C4-2B (cell line): ENCODE results near the gene HSD17B4.

ENCODE experiments used
- ZFX ChIP-seq: fragments of 450-650 bp; IDR thresholded peaks from 2 replicates; pipeline ENCODE4 v1.6.1; 2017
- TF ChIP-seq, protein P1 (sequence below): fragments of 450-650 bp; conservative IDR thresholded peaks from 2 replicates; pipeline ENCODE4 v1.5.1; 2017; ENCODE audit warnings: mild to moderate bottlenecking

DNA sequence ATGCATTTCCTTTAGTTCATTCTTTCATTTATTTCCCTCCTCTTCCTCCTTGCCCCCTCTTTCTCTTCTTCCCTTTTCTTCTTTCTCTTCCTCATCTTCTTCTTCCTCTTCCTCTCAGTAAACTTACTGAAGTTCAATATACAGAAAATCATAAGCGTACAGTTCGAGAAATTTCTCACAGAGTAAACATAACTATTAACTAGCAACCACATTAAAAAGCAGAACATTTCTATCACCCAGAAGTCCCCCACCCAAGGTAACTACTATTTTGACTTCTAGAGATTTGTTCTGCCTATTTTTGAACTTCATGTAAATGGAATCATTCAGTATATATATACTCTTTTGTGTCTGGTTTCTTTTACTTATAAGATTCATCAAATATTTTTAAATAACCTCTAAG is 48.3 kb upstream of the HSD17B4 start:
- TF ChIP-seq, protein P1, sequence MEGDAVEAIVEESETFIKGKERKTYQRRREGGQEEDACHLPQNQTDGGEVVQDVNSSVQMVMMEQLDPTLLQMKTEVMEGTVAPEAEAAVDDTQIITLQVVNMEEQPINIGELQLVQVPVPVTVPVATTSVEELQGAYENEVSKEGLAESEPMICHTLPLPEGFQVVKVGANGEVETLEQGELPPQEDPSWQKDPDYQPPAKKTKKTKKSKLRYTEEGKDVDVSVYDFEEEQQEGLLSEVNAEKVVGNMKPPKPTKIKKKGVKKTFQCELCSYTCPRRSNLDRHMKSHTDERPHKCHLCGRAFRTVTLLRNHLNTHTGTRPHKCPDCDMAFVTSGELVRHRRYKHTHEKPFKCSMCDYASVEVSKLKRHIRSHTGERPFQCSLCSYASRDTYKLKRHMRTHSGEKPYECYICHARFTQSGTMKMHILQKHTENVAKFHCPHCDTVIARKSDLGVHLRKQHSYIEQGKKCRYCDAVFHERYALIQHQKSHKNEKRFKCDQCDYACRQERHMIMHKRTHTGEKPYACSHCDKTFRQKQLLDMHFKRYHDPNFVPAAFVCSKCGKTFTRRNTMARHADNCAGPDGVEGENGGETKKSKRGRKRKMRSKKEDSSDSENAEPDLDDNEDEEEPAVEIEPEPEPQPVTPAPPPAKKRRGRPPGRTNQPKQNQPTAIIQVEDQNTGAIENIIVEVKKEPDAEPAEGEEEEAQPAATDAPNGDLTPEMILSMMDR = no peak
- TF ChIP-seq ZFX = no peak
